CD4-positive, alpha-beta T cell treated with Interleukin-4 for 4 hours (primary cell): ENCODE measurements around the gene ELP1.
"Not testable (repeated sequence)": the region's sequence is repeated elsewhere in the genome, so short reads cannot be mapped to it uniquely, and the experiment has no call there.

Source experiments
- DNase-seq: peaks from one replicate; pipeline ENCODE4 v3.0.0-alpha.2; 2020

The ELP1 gene

DNA sequence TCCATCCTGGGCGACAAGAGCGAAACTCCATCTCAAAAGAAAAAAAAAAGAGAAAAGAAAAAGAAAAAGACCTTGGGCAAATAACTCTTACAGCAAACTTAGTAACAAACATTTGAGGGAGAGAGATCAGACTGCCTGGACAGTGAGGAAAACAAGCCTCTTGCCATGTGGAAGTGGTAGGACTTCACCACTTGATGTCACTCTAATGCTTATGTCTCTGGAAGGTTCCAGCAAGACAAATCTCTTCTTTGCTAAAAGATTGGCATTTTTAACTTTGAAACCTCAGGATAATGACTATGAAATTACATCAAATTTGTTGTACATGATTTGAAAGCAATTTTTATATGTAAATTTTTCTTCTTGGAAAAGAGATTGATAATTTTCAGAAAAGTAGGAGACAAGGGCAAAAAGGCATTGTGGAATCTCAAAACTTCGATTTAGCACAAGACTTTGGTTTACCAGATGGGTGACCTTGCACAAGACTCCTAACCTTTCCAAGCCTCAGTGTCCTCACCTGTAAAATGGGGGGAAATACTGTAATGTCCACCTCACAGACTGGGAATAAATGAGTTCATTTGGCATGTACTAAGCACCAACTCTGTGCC lies 83.5 kb downstream of the ELP1 start:
- no peak for DNase-seq

DNA sequence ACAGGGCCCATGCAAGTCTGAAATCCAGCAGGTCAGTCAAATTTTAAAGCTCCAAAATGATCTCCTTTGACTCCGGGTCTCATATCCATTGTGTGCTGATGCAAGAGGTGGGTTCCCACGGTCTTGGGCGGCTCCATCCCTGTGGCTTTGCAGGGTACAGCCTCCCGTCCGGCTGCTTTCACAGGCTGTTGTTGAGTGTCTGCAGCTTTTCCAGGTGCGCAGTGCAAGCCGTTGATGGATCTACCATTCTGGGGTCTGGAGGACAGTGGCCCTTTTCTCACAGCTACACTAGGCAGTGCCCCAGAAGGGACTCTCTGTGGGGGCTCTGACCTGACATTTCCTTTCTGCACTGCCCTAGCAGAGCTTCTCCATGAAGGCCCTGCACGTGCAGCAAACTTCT lies 85.6 kb downstream of the ELP1 start:
- not testable (repeated sequence) for DNase-seq

DNA sequence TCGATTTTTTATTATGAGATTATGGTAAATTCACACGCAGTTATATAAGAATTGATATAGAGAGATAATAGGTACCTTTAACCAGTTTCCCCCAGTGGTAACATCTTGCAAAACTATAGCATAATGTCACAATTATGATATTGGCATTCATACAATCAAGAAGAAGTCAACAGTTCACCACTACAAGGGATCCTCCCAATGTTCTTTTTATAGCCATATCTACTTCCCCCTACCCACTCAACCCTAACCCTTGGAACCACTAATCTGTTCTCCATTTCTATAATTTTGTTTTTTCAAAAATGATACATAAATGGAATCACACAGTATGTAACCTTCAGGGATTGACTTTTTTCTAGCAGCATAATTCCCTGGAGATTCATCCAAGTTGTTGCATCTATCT lies 88.0 kb downstream of the ELP1 start:
- no peak for DNase-seq

DNA sequence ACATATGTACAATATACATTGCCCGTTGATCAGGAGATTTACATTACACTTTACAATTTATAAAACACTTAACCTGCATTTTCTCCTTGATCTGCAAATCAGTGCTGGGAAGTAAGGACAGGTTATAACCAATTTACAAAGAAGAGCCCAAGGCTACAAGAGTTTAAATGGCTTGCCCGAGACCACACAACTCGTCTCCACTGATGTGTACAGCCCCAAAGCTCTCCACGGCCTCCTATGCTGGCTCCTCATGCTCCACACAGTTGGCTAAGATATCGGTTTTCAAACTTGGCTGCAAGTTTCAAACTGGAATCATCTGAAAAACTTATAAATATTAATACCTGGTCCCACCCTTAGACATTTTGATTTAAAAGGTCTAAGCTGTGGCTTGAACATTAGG lies 88.4 kb downstream of the ELP1 start:
- DNase-seq: no peak

DNA sequence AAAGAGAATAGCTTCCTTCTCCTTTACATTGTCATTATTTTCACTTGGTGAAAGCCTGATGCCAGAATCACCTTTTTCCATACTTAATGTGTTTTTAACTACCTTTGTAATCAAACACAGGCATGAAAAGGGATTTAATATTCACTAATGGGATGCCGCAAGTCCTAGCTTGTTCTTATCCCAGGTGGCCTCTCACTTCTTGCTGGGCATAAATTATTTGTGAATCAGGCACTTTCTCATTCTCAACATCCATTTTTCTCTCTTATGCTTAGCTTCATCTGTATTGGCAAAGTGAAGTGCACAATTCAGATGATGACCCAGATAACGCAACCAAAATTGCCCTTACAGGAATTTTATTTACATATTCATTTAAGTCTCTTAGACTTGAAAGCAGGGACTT lies 89.1 kb downstream of the ELP1 start:
- no peak for DNase-seq

DNA sequence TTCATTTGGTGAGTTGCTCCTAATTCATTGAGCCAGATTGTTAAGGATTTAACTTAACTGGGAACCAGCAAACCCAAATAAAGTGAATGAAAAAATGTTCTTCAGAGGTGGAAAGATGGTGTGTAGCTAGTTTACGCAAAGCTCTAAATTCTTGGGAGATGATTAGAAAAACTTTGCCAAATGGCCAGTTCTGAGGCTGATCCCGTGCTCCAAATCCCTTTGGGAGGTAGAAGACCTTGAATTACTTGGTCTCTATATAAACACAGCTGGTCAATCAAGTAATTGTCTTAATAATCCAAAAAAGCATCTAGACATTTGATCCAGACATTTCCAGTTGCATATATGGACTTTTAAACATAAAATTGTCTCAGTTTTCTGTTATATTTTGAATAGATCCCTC lies 89.5 kb downstream of the ELP1 start:
- DNase-seq: no peak

DNA sequence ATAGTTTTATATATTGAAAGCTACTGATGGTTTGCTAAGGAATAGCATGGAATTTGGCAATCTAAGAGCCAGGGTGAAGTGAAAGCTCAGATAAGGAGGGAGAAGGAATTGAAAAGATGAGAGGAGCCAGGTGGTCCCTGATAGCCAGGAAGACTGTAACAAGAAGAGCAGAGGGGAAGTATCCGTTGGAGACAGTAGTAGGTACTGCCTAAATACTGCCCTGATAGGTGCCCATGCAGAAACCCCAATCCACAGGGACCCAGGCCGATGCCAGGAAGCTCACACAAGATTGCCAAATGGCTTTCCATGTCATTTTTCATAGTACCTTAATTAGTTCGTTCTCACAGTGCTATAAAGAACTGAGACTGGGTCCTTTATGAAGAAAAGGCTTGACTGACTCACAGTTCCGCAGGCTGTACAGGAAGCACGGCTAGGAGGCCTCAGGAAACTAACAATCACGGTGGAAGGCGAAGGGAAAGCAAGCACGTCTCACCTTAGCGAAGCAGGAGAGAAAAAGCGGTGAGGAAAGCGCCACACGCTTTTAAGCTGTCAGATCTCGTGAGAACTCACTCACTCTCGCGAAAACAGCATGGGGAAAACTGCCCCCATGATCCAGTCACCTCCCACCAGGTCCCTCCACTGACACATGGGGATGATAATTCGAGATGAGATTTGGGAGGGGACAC lies 91.2 kb downstream of the ELP1 start:
- DNase-seq: no peak

DNA sequence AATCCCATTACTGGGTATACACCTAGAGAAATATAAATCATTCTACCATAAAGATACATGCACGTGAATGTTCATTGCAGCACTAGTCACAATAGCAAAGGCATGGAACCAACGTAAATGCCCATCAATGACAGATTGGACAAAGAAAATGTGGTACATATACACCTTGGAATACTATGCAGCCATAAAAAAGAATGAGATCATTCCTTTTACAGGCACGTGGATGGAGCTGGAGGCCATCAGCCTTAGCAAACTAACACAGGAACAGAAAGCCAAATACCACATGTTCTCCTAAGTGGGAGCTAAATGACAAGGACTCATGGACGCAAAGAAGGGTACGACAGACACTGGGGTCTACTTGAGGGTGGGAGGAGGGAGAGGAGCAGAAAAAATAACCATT lies 94.4 kb downstream of the ELP1 start:
- not testable (repeated sequence) for DNase-seq

DNA sequence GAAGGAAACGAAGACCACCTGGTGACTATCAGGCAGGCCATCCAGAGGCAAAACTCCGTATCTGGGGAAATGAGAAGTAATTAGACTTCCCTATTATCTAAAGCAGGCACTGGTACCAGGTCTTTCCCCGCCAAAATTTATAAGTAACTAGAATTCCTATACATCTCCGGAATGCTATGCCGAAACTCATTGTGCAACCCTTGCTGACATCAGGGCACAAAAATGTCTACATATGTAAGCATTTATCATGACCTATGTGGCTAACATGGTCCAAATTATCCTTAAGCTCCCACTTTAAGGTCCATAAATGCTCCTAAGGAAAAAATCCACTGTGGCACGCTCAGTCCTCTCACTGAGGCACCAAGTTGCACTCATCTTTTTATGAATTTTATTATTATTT lies 95.9 kb downstream of the ELP1 start:
- no peak for DNase-seq

DNA sequence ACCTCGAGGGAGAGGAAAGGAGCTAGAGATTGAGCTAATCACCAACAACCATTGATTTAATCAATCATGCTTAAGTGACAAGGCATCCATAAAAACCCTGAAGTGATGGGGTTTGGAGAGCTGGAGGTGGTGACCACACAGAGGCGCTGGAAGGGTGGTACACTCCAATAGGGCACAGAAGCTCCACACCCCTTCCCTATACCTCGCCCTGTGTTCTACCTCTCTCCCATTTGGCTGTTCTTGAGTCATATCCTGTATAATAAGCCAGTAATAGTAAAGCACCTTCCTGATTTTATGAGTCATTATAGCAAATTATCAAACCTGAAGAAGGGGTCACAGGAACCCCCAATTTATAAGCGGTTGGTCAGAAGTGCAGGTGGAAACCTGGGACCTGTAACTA lies 96.4 kb downstream of the ELP1 start:
- no peak for DNase-seq

DNA sequence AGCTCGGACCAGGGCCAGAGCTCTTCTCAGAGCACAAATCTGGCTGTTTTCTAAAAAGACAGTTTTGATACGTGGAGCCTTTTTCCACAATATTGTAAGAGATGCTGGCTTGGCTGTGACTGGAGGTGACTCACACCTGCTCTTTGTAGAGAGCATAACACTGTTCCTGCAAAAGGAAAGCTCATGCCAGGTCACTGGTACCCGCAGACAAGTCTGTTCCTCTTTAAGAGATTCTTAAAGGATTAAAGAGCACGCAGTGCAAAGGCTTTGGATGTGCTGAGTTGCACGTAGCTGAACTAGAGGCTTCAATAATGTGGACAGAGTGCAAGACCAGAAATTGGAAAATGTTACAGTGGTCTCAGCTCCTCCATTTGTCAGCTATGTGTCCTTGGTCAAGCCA lies 97.1 kb downstream of the ELP1 start:
- DNase-seq: no peak

DNA sequence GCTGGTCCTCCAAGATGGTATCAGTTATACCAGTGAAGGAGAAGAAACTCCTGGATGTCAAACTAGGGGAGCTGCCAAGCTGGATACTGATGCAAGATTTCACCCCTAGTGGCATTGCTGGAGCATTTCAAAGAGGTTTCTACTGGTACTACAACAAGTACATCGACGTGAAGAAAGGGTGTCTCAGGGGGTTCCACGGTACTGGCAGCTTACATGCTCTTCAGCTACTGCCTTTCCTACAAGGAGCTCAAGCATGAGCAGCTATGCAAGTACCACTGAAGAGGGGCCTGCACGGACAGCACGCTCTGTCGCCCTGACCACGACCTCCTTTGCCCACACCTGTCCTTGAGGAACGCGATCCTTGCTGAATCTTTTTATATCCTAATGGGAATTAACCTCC lies 97.6 kb downstream of the ELP1 start:
- no peak for DNase-seq

DNA sequence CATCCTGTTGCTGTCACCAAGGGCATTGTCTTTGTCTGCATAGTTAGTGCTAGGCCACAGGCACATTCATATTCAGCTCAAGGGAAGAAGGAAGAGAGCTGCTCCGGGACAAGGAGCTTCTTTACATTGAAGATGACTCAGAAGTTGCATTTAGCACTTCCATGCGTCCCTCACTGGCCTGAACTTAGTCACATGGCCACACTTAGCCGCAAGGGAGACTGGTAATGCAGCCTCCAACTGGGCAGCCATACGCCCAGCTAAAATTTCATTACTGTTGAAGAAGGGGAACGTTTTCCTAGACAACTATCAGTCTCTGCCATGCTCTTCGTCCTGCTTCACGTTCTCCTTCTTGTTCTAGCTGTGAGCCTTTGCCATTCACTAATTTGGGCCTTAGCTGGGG lies 98.1 kb downstream of the ELP1 start:
- no peak for DNase-seq

DNA sequence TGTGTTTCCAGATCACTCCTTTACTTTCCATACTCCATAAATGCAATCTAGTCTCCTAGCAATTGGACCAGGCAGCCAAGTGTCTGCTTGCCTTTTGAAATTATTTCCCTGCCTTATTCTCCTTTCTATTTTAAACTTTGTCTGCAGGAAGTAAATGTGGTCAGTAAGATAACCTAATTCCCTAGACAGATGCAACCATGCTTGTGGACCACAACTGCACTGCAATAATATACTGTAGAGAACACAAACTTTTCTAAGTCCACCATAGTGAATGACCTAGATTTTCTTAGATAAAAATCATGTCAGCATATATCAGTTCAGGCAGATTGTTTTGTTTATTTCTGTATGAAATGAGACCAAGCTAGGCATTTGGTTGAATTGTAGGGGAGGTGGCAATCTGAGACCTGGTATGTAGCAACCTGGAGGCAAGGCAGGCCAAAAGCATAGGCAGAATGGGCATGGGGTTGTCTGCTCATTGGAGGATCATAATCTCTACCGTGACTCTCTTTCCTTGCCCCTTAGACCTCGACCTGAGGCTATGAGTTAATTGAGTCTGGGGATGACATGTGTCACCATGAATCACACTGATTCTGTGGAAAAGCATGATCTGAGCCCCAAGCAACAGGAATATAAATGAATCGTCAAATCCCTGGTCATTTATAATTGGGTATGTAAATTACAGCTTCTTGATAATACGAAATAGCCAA lies 98.8 kb downstream of the ELP1 start:
- no peak for DNase-seq

DNA sequence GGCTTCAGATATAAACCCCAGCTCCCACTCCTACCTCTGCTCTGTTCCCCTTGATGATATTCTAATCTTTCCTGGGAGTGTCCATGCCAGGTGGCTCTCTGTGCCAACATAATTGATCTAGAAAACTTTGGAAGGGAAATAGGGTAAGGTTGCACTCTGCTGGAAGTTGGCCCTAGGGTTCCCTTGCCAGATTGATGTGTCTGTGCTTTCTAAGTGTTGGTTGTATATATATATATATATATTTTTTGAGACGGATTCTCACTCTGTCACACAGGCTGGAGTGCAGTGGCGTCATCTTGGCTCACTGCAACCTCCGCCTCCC lies 101.8 kb downstream of the ELP1 start:
- no peak for DNase-seq

DNA sequence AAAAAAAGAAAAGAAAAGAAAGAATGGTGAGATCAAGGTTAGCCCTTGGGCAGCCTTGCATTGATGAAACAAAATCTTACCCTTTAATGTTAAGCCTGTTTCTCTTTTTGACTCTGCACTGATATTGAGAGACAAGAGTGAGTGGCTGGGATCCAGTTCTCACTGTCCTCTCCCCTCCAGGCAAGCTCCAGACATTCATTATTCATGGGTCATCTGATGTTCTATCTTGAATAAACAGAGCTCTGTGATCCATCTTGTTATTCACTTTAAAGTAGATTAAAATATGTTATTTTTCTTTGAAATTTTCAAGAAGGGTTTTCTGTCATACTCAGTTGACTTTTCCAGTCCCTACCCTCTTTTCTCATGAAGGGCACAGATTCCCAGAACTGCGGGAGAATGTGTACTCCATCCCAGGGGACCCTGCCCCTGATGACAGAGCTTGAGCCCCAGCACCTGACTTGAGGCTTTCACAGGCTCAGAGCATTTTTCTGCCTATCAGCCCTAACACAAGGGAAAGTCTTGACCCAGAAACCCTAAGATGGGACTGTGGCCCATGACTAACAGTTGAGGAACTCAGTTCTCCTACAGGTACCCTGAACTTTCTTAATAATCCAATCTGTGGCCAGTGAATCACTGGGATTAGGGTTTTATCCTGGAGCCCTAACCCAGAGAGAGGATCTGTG lies 102.3 kb downstream of the ELP1 start:
- no peak for DNase-seq

DNA sequence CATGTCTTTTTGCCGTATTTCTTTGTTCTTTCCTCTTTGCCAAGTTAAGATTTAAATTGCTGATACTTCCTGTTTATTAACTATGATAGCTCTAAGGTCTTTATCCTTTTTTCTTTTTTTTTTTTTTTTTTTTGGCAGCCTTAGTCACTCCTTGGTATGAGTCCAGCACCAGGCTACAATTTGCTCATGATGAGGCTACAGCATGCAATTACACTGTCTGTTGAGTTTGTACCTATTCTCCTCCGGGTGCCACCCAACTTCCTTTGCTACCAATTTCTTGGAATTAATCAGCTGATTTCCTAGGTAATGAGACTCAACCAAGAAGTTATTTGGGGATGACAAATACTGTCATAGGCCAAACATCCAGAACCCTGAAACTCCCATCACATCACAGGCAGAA lies 103.7 kb downstream of the ELP1 start:
- DNase-seq: no peak

DNA sequence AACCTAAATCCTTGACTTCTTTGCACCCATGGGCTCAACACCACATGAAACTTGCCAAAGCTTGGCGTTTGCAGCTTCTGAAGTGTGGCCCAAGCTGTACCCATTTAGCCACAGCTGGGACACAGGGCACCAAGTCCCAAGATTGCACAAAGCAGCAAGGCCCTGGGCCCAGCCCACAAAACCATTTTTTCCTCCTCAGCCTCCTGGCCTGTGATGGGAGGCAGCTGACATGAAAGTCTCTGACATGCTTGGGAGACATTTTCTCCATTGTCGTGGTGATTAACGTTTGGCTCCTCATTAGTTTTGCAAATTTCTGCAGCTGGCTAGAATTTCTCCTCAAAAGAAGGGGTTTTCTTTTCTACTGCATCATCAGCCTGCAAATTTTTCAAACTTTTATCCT lies 110.1 kb downstream of the ELP1 start:
- no peak for DNase-seq
